Astrocyte of the spinal cord (primary cell): Measurements from ENCODE around the gene RPP30.
A peak's percentile ranks its signal among the peaks of the same experiment; 100 is the strongest.

Source experiments
- DNase-seq: peaks from one replicate; pipeline ENCODE4 v3.0.0; 2011; ENCODE audit warnings: low read depth, low spot score
- H3K4me3 ChIP-seq: 2 replicates; pipeline ENCODE4 v1.5.1; 2011; ENCODE audit warnings: low read depth, mild to moderate bottlenecking, low read length, moderate library complexity
- in situ Hi-C: cut with HindIII; loops from 2 replicates; pipeline ENCODE4 v1.10.0; 2017; ENCODE audit warnings: low sequenced_read_pairs
- TF ChIP-seq, protein P1 (sequence below): IDR thresholded peaks from 2 replicates; pipeline ENCODE4 v1.5.1; 2012; ENCODE audit warnings: low read depth, mild to moderate bottlenecking, low read length, inconsistent platforms

RPP30 gene

DNA sequence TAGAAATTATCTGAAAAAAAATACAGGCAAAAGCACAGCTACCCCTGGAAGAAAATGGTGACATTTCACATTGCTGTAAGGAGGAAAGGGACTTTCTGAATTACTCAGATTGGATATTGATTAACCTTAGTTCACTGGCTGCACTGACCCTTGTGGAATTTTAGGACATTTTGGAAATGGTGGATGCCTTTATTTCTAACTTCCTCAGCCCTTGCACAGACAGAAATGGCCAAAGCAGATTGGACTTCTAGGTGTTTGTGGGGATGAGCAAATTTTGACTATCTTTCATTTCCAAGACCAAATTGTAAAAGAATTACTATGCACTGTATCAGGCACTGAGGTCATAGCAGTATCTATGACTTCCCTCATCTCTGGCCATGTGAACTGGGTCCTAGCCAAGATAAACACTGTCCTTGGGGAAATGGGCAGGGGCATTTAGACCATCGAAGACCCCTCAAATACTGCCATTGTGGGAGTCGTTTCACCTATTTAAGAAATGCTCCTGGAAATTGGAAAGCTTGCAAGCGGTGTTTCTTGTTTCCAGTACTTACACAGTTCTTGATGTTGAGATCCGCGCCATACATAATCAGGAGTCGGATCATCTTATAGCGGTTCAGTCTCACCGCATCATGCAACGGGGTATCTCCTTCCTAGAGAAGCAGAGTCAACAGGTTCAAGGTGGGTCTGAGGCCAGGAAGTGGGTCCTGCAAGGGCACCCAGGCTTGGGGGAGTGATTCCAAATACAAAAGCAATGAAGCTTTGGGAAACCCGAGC is 43.4 kb downstream of the RPP30 start:
- TF ChIP-seq, protein P1, sequence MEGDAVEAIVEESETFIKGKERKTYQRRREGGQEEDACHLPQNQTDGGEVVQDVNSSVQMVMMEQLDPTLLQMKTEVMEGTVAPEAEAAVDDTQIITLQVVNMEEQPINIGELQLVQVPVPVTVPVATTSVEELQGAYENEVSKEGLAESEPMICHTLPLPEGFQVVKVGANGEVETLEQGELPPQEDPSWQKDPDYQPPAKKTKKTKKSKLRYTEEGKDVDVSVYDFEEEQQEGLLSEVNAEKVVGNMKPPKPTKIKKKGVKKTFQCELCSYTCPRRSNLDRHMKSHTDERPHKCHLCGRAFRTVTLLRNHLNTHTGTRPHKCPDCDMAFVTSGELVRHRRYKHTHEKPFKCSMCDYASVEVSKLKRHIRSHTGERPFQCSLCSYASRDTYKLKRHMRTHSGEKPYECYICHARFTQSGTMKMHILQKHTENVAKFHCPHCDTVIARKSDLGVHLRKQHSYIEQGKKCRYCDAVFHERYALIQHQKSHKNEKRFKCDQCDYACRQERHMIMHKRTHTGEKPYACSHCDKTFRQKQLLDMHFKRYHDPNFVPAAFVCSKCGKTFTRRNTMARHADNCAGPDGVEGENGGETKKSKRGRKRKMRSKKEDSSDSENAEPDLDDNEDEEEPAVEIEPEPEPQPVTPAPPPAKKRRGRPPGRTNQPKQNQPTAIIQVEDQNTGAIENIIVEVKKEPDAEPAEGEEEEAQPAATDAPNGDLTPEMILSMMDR = no peak
- in situ Hi-C loops = no loop called here
- H3K4me3 ChIP-seq = no peak overlapping the region
- no peak for DNase-seq

DNA sequence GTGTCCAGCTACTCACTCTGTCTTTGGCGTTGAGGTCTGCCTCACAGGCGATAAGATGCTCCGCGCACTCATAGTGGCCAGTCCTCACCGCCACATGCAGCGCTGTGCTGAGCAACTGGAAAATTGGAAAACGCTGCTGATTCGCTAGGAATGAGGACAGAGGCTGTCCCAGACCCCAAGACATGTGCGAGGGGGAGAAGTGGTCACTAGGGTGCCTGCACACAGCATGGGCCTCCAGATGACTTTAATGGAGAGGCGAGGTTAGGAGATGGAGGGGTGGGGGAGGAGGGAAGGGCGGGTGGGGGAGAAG is 43.9 kb downstream of the RPP30 start:
- DNase-seq = no peak
- in situ Hi-C loops = no loop called here

DNA sequence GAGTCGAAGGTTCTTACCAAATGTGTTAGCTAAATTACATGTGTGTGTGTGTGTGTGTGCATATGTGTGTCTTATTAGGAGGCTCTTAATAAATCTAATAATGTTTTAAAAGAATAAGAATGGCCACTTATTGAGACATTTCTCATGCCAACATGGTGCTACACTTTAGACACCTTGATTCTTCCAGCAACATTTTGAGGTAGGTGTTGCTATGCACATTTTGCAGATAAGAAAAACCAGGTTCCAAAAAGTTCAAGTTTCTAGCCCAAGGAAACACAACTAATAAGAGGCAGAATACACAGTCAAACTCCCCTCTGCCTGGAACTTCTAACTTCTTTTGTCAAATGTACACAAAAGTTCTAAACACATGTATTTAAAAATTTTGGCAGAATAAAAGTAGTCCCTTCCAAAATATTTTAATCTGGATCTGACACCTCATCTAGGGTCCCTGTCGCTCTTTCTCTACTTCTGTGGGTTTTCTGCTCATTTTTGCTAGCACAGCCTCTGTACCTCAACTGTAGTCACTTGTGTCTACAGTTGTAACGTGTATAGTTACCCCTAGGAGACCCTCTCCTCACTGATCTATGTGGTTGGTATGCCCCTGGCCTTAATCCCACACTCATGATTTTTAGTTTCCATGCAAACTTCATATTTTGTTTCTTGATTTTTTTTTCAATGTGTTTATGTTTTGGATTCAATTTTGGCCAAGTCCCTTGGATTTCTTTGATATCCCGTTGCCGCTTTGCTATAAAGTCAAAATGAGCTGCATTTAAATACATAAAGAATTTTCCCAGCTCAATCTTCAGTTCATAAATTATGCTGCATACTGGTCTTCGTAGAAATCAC is 44.8 kb downstream of the RPP30 start:
- TF ChIP-seq, protein P1 = no peak
- no peak for DNase-seq
- no peak overlapping the region for H3K4me3 ChIP-seq
- in situ Hi-C loops = no loop called here

More for the DNA sequence above, 43.9 kb downstream of the RPP30 start:
- TF ChIP-seq, protein P1 = no peak
- no peak overlapping the region for H3K4me3 ChIP-seq

DNA sequence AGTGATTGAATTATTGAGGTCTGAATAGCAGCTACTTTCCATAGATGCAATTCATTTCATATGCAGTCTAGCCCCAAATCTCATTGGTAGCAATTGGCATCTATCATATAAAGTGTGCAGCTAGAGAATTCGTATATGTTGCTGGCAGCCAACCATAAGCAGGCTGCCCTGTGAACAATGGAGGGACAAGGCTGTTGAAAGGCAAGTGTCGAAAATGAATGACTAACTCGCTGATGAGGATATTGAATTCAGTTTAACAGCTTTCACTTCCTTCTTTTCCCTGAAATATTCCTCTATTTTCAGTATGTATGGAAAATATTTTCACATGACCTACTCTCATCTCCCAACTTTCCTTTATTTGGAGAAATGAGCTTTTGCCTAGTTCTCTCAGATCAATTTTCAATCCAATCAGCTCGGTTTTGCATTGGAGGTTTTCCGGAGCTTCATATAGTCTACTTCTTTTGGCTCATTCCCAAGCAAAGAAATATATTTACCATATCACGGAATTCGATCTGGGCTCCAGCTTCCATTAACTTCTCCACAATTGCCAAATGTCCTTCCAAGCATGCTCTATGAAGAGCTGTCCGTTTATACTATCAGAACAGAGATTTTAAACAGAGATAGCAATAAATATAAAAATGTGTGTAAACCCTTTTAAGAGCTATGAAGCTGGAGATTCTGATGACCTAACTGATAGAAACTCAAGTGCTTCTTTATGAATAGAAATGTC is 45.6 kb downstream of the RPP30 start:
- TF ChIP-seq, protein P1 = no peak
- DNase-seq = no peak
- H3K4me3 ChIP-seq = no peak overlapping the region
- in situ Hi-C loops = no loop called here

DNA sequence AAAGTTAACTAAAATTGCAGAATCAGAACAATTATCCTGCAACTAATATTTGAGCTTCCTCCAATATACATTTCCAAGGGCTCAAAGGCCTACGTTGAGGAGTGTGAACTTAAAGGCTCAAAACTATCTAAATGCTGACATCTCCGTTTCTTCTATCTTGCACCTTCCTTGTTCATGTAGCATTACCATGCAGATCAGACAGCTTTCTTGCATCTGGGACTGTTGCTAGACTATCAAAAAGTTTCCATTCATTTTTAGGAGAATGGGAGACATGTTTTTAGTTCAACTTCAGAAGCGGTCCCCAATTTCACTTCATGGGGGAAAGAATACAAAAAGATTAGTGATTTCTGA is 46.2 kb downstream of the RPP30 start:
- TF ChIP-seq, protein P1 = no peak
- no peak overlapping the region for H3K4me3 ChIP-seq
- in situ Hi-C loops = no loop called here
- no peak for DNase-seq

DNA sequence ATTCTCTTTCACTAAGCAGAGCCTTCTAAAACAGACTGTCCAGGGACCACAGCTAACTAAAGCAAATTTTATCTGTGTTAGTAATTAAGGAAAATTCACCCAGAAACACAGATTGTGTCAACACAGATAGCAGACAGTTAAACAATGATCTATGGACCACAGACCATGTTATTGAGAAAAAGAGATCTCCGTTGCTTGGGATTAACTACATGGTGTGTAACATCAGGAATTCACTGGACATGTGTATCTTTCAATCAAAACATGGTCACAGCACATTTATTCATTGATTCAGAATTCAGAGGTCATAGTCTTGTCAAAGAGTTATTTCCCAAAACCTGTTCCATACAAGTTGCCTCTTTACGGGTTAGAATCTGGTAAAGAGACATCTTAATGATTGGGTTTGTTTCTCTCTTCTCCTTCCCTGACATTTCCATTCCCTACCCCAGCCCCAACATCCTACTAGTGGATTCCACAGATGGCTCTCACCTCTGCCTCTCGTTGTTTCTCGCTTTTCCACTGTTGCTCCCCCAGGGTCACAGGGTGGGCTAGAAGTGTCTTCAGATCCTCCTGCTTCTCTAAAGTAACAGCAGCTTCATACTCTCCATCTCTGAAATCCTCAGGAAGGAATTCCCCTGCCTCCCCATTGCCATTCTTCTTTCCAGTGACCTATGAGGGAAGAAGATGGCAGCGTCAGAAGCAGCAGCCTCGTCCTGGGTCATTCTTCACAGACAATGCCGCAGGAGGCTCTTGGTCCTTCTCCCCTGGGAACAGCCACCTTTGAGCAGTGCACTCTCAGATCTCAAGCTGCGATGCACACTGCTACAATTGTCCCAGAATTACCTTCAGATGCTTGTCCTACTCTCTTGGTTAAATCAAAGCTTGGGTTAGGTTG is 48.2 kb downstream of the RPP30 start:
- TF ChIP-seq, protein P1 = no peak
- in situ Hi-C loops = no loop called here
- H3K4me3 ChIP-seq = peak overlapping the region; percentile 20
- no peak for DNase-seq
